SU-DHL-6 (cell line): ENCODE data around the gene CCDC122.

Source experiments
- CTCF ChIP-seq: fragments of 200-600 bp; sonication (generic); IDR thresholded peaks from one replicate; pipeline ENCODE4 v1.5.1; 2017; ENCODE audit warnings: antibody characterized with exemption, mild to moderate bottlenecking, low read length, moderate library complexity; ENCODE audit not compliant: insufficient read depth, poor library complexity, severe bottlenecking
- EZH2phosphoT487 ChIP-seq: fragments of 200-600 bp; sonication (generic), shearing (Covaris generic); conservative IDR thresholded peaks from 2 replicates; pipeline ENCODE4 v1.6.1; 2018; ENCODE audit warnings: mild to moderate bottlenecking, antibody characterized with exemption, low read length, moderate library complexity, mixed read lengths

- TF ChIP-seq CTCF = no peak
- no peak for TF ChIP-seq EZH2phosphoT487
Observed at GRCh38 chr13:43835701-43836100, 43.8 kb downstream of the CCDC122 start.
